H1 (cell line): Measurements from ENCODE around the gene CDH26. TPM values are rescaled to one million over a fixed set of nuclear protein-coding genes. Genes with fewer than 3 reads are reported as not detected.

Experiments used
- CTCF ChIA-PET: fragments of 300-600 bp; sonication (Branson Sonifier 250); formaldehyde crosslinking; loops from one replicate; lab custom pipeline; 2021; ENCODE audit not compliant: partially characterized antibody; lab: Charles Lee
- POLR2A ChIA-PET: fragments of 300-600 bp; sonication (Branson Sonifier 250); formaldehyde crosslinking; loops from one replicate; lab custom pipeline; 2021; ENCODE audit warnings: inconsistent platforms; ENCODE audit not compliant: partially characterized antibody; lab: Charles Lee
- DNase-seq, 2 experiments: peaks; one replicate each; pipeline versions ENCODE4 v3.0.0 to v3.0.0-alpha.2; 2010 to 2022; ENCODE audit warnings: low spot score in 2 of 2, low read depth in 1 of 2, mixed read lengths in 1 of 2
- FAIRE-seq: peaks from 2 replicates; lab custom pipeline; 2011; peaks lifted over from hg19 to GRCh38; lab: Jason Lieb, UNC
- H2AFZ ChIP-seq: 2 replicates; pipeline ENCODE4 v1.8.1; 2012; ENCODE audit warnings: low read length, inconsistent platforms
- H2AK5ac ChIP-seq: 2 replicates; pipeline ENCODE4 v1.6.1; 2013; ENCODE audit warnings: low read depth, low read length
- H2BK120ac ChIP-seq: replicated peaks from 2 replicates; pipeline ENCODE3; 2013; ENCODE audit warnings: low read depth, low read length, inconsistent platforms
- H2BK12ac ChIP-seq: 2 replicates; pipeline ENCODE4 v1.6.1; 2013; ENCODE audit warnings: low read depth, low read length
- H2BK15ac ChIP-seq: 2 replicates; pipeline ENCODE4 v1.6.1; 2013; ENCODE audit warnings: low read length
- H2BK20ac ChIP-seq: 2 replicates; pipeline ENCODE4 v1.6.1; 2013; ENCODE audit warnings: low read length
- H2BK5ac ChIP-seq: 2 replicates; pipeline ENCODE4 v1.6.1; 2013; ENCODE audit warnings: low read depth, low read length
- H3K14ac ChIP-seq: 2 replicates; pipeline ENCODE4 v1.6.1; 2013; ENCODE audit warnings: inconsistent platforms; ENCODE audit not compliant: insufficient read length
- H3K18ac ChIP-seq: 2 replicates; pipeline ENCODE4 v1.6.1; 2013; ENCODE audit warnings: low read length; ENCODE audit errors: extremely low read depth
- H3K23ac ChIP-seq: 2 replicates; pipeline ENCODE4 v1.6.1; 2013; ENCODE audit warnings: inconsistent platforms; ENCODE audit not compliant: insufficient read length
- H3K23me2 ChIP-seq: 2 replicates; pipeline ENCODE4 v1.6.1; 2013; ENCODE audit warnings: low read depth, low read length
- H3K27ac ChIP-seq: 2 replicates; pipeline ENCODE4 v1.6.1; 2011; ENCODE audit warnings: low read depth, low read length, inconsistent platforms
- H3K27me3 ChIP-seq, 4 experiments: replicated peaks in 1 of 4; 1 replicate in 1 of 4; 2 replicates in 3 of 4; pipeline versions ENCODE4 v1.6.1 to v1.8.1; 2011 to 2013; ENCODE audit warnings: low read length in 3 of 4, mild to moderate bottlenecking in 3 of 4, inconsistent platforms in 2 of 4, mixed read lengths in 2 of 4, moderate library complexity in 1 of 4; ENCODE audit not compliant: control insufficient read depth in 3 of 4, insufficient read depth in 3 of 4; ENCODE audit errors: extremely low read depth in 1 of 4
- H3K36me3 ChIP-seq, 4 experiments: 2 replicates each; pipeline versions ENCODE4 v1.6.1 to v1.8.1; 2011 to 2013; ENCODE audit warnings: mild to moderate bottlenecking in 4 of 4, low read length in 3 of 4, moderate library complexity in 2 of 4, control low read depth in 1 of 4, inconsistent platforms in 1 of 4; ENCODE audit not compliant: insufficient read depth in 4 of 4, control insufficient read depth in 2 of 4
- H3K4ac ChIP-seq: replicated peaks from 2 replicates; pipeline ENCODE3; 2013; ENCODE audit warnings: low read length, low read depth, mixed read lengths, inconsistent platforms; ENCODE audit not compliant: insufficient read length
- H3K4me1 ChIP-seq, 4 experiments: replicated peaks in 1 of 4; 1 replicate in 1 of 4; 2 replicates in 3 of 4; pipeline versions ENCODE4 v1.6.1 to v1.8.1; 2011 to 2013; ENCODE audit warnings: low read length in 3 of 4, inconsistent platforms in 2 of 4, mixed read lengths in 1 of 4; ENCODE audit not compliant: insufficient read depth in 4 of 4, control insufficient read depth in 3 of 4
- H3K4me2 ChIP-seq, 2 experiments: 2 replicates each; pipeline versions ENCODE4 v1.6.1 to v1.8.1; 2011 to 2013; ENCODE audit warnings: low read depth in 2 of 2, low read length in 2 of 2, control low read depth in 1 of 2, inconsistent platforms in 1 of 2, mild to moderate bottlenecking in 1 of 2; ENCODE audit not compliant: insufficient read depth in 1 of 2
- H3K4me3 ChIP-seq, 4 experiments: fragments of 200-600, 300-600 bp in 1 of 4; sonication (generic), shearing (Covaris generic), sonication (Bioruptor Twin) in 1 of 4; 2 replicates each; pipeline versions ENCODE4 v1.5.1 to v1.8.1; 2011 to 2016; ENCODE audit warnings: low read length in 4 of 4, low read depth in 3 of 4, control low read depth in 2 of 4, inconsistent platforms in 2 of 4, mild to moderate bottlenecking in 2 of 4, mixed read lengths in 1 of 4, moderate library complexity in 1 of 4; ENCODE audit not compliant: insufficient read depth in 2 of 4; ENCODE audit errors: extremely low read depth in 1 of 4
- H3K56ac ChIP-seq: replicated peaks from 2 replicates; pipeline ENCODE3; 2013; ENCODE audit warnings: low read depth, mild to moderate bottlenecking, mixed read lengths, low read length, inconsistent platforms; ENCODE audit not compliant: insufficient read length
- H3K79me1 ChIP-seq: 2 replicates; pipeline ENCODE4 v1.6.1; 2013; ENCODE audit warnings: low read depth, low read length, control low read depth
- H3K79me2 ChIP-seq, 2 experiments: 2 replicates each; pipeline versions ENCODE4 v1.6.1 to v1.8.1; 2012 to 2013; ENCODE audit warnings: low read length in 2 of 2, mild to moderate bottlenecking in 2 of 2, inconsistent platforms in 1 of 2; ENCODE audit not compliant: insufficient read depth in 2 of 2, control insufficient read depth in 1 of 2
- H3K9ac ChIP-seq, 4 experiments: replicated peaks in 1 of 4; 1 replicate in 1 of 4; 2 replicates in 3 of 4; pipeline versions ENCODE4 v1.6.1 to v1.8.1; 2011 to 2013; ENCODE audit warnings: low read depth in 3 of 4, low read length in 3 of 4, control low read depth in 2 of 4, mild to moderate bottlenecking in 2 of 4, moderate library complexity in 2 of 4, inconsistent platforms in 1 of 4; ENCODE audit errors: extremely low read depth in 1 of 4
- H3K9me3 ChIP-seq, 2 experiments: 2 replicates each; pipeline versions ENCODE4 v1.6.1 to v1.8.1; 2012 to 2013; ENCODE audit warnings: mild to moderate bottlenecking in 2 of 2, moderate library complexity in 2 of 2, control low read depth in 1 of 2, inconsistent platforms in 1 of 2, low read depth in 1 of 2, low read length in 1 of 2, mixed read lengths in 1 of 2; ENCODE audit not compliant: insufficient read depth in 2 of 2
- H4K20me1 ChIP-seq, 2 experiments: replicated peaks in 1 of 2; 2 replicates each; pipeline versions ENCODE3 to v1.8.1; 2011 to 2013; ENCODE audit warnings: inconsistent platforms in 2 of 2, low read length in 2 of 2, mild to moderate bottlenecking in 1 of 2; ENCODE audit not compliant: insufficient read depth in 2 of 2, control insufficient read depth in 1 of 2
- H4K5ac ChIP-seq: 2 replicates; pipeline ENCODE4 v1.6.1; 2013; ENCODE audit warnings: low read length, low read depth, mixed read lengths, inconsistent platforms; ENCODE audit not compliant: insufficient read length
- H4K8ac ChIP-seq: 2 replicates; pipeline ENCODE4 v1.8.0; 2013; ENCODE audit warnings: mild to moderate bottlenecking, moderate library complexity, low read length, inconsistent platforms; ENCODE audit not compliant: insufficient read depth; ENCODE audit errors: extremely low read depth
- H4K91ac ChIP-seq: replicated peaks from 2 replicates; pipeline ENCODE3; 2013; ENCODE audit warnings: low read length, mixed read lengths, inconsistent platforms; ENCODE audit not compliant: insufficient read length
- HDAC2 ChIP-seq, 2 experiments: fragments of 300-600 bp in 1 of 2; sonication (generic) in 1 of 2; IDR thresholded peaks; 2 replicates each; pipeline ENCODE4 v1.6.1; 2011 to 2012; ENCODE audit warnings: low read depth in 2 of 2, low read length in 2 of 2, mild to moderate bottlenecking in 2 of 2, moderate library complexity in 2 of 2, borderline replicate concordance in 1 of 2, inconsistent platforms in 1 of 2
- JUN ChIP-seq: IDR thresholded peaks from 2 replicates; pipeline ENCODE4 v1.6.1; 2011; ENCODE audit warnings: low read depth, mild to moderate bottlenecking, improper control_type of control experiment, low read length
- JUND ChIP-seq: IDR thresholded peaks from 2 replicates; pipeline ENCODE4 v1.6.1; 2011; ENCODE audit warnings: mild to moderate bottlenecking, improper control_type of control experiment, low read length
- NANOG ChIP-seq: IDR thresholded peaks from 2 replicates; pipeline ENCODE4 v1.6.1; 2011; ENCODE audit warnings: low read length, low read depth, mild to moderate bottlenecking, inconsistent platforms; ENCODE audit not compliant: insufficient read depth, poor library complexity, severe bottlenecking
- PHF8 ChIP-seq: fragments of 200-600 bp; sonication (generic); conservative IDR thresholded peaks from 2 replicates; pipeline ENCODE4 v1.7.1; 2012; ENCODE audit warnings: low read depth, mild to moderate bottlenecking, inconsistent platforms, low read length, moderate library complexity
- POLR2A ChIP-seq, 2 experiments: IDR thresholded peaks; 1 replicate in 1 of 2; 2 replicates in 1 of 2; pipeline ENCODE4 v1.6.1; 2011; ENCODE audit warnings: low read depth in 2 of 2, low read length in 2 of 2, mild to moderate bottlenecking in 2 of 2; ENCODE audit errors: control extremely low read depth in 1 of 2
- POU5F1 ChIP-seq: IDR thresholded peaks from 2 replicates; pipeline ENCODE4 v1.6.1; 2011; ENCODE audit warnings: low read depth, mild to moderate bottlenecking, low read length, moderate library complexity
- SP1 ChIP-seq: IDR thresholded peaks from 2 replicates; pipeline ENCODE4 v1.6.1; 2011; ENCODE audit warnings: low read depth, low read length
- TAF7 ChIP-seq: optimal IDR thresholded peaks from 2 replicates; pipeline ENCODE3; 2011; ENCODE audit warnings: low read depth, mild to moderate bottlenecking, inconsistent platforms, low read length, moderate library complexity, borderline replicate concordance
- WGBS, 2 experiments: shearing (Covaris generic) in 1 of 2; methylation state at CpG; one replicate each; pipeline versions ENCODE4 v1.1.6 to v1.1.7; 2013 to 2015; ENCODE audit warnings: low lambda C conversion rate in 2 of 2, mixed read lengths in 2 of 2, inconsistent platforms in 1 of 2, low coverage in 1 of 2, missing lambda C conversion rate in 1 of 2; ENCODE audit not compliant: insufficient replicate concordance in 2 of 2, insufficient coverage in 1 of 2, insufficient read length in 1 of 2; ENCODE audit errors: extremely low coverage in 1 of 2, missing lambda C conversion rate in 1 of 2; 5-methylcytosine and 5-hydroxymethylcytosine counted together
- polyA plus RNA-seq, 7 experiments: library from polyadenylated mRNA; depleted of rRNA in 3 of 7; stranded (reverse) in 5 of 7; unstranded in 2 of 7; fragments of >200 nt in 5 of 7; fragments of 200-250 nt in 2 of 7; gene quantifications; 1 replicate in 5 of 7; 2 replicates in 1 of 7; 4 replicates in 1 of 7; pipeline versions ENCODE4 v1.2.1 to v1.2.3, GENCODE V29; 2011 to 2013; ENCODE audit warnings: missing spikeins in 2 of 7, mixed read lengths in 2 of 7
- total RNA-seq: library from RNA; stranded (reverse); fragmentation: NEBNext Ultra II Directional; extraction: Animal tissue kit (Norgen Biotek cat#: 25700); gene quantifications from 2 replicates; pipeline ENCODE4 v1.2.1, GENCODE V29; 2021
- TF ChIP-seq, protein P1 (sequence below), 3 experiments: IDR thresholded peaks; 1 replicate in 2 of 3; 2 replicates in 1 of 3; pipeline versions ENCODE4 v1.5.1 to v1.6.1; 2011; ENCODE audit warnings: low read length in 3 of 3, mild to moderate bottlenecking in 3 of 3, inconsistent platforms in 2 of 3, low read depth in 1 of 3, moderate library complexity in 1 of 3; ENCODE audit not compliant: insufficient read depth in 1 of 3; ENCODE audit errors: control extremely low read depth in 1 of 3

The CDH26 gene
- total and polyA plus RNA-seq, 2 of the 8 experiments (the other 6 are each of a cell fraction or from before 2014, with no cell fraction given): 1.5 to 1.7 TPM

DNA sequence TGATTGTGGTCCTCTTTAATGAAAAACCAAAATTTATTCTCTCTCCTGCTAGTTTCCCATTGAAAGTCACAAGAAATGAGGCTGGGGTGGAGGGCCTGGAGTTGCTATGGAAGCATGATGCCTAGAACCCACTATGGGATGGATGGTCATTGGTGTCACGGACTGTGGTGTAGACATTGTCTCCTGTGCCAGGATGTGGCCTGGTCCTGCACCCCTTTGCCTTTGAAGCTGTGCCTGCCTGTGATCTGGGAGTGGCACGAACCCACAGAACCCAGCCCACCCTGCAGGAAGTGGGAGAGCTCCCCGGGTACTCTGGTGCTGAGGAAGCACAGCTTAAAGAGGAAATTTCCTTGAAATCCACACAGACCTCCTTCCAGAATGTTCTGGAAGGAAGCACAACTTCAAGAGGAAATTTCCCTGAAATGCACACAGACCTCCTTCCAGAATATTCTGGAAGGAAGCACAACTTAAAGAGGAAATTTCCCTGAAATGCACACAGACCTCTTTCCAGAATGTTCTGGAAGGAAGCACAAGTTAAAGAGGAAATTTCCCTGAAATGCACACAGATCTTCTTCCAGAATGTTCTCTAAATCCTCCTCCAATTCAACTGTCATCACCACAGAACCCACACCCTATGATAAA is 105.6 kb downstream of the CDH26 start:
- H2BK12ac ChIP-seq: no peak overlapping the region
- H3K4me3 ChIP-seq: no peak overlapping the region
- no peak overlapping the region for H3K18ac ChIP-seq
- H2AK5ac ChIP-seq: no peak overlapping the region
- no peak overlapping the region for H3K4me2 ChIP-seq
- no peak overlapping the region for H4K8ac ChIP-seq
- H3K36me3 ChIP-seq: no peaks in the 10 kb centered on the region
- H3K14ac ChIP-seq: no peak overlapping the region
- no peak overlapping the region for H3K23ac ChIP-seq
- H3K4me1 ChIP-seq: 0 out of 7 replicates have a peak, but pooled peaks cover 0 to under 1% (median 0%) of the 10 kb centered on the region in 4 experiments
- no peak overlapping the region for H3K9ac ChIP-seq
- H3K79me1 ChIP-seq: no peaks in the 10 kb centered on the region
- no peak overlapping the region for H2BK120ac ChIP-seq
- H3K79me2 ChIP-seq: no peaks in the 10 kb centered on the region
- no peak overlapping the region for H3K4ac ChIP-seq
- H3K56ac ChIP-seq: no peak overlapping the region
- H3K23me2 ChIP-seq: no peaks in the 10 kb centered on the region
- no peak overlapping the region for H4K5ac ChIP-seq
- H3K27me3 ChIP-seq: peaks cover 0 to 2% (median 0%) of the 10 kb centered on the region in 4 experiments; a peak in 1 of 7 replicates
- no peak overlapping the region for H2AFZ ChIP-seq
- no peak overlapping the region for H3K27ac ChIP-seq
- H2BK20ac ChIP-seq: no peak overlapping the region
- no peak overlapping the region for H2BK5ac ChIP-seq
- no peaks in the 10 kb centered on the region for H4K20me1 ChIP-seq
- H2BK15ac ChIP-seq: no peak overlapping the region
- H3K9me3 ChIP-seq: peaks cover 2 to 4% of the 10 kb centered on the region in 2 experiments; a peak in 1 of 4 replicates
- CTCF ChIA-PET: no interaction called here
- 91% methylated on average over 3 of the region's 3 CpGs; no CpG with 5 or more reads in 1 of the 2 experiments for WGBS, 2 experiments
- FAIRE-seq (no peak), DNase-seq (no peak)
- POLR2A ChIA-PET: no interaction called here
- H4K91ac ChIP-seq: no peak overlapping the region
- TF ChIP-seq POLR2A (IDR thresholded peaks at IDR 0.05; ENCODE audit: control extremely low read depth in 1 of 2, low read depth in 2 of 2, low read length in 2 of 2) (no peak), SP1 (no peak), JUND (no peak), JUN (no peak), NANOG (no peak), HDAC2 (IDR thresholded peaks at IDR 0.05; ENCODE audit: borderline replicate concordance in 1 of 2, low read depth in 2 of 2, low read length in 2 of 2) (no peak), POU5F1 (no peak), PHF8 (no peak), TAF7 (no peak)
- TF ChIP-seq, protein P1, sequence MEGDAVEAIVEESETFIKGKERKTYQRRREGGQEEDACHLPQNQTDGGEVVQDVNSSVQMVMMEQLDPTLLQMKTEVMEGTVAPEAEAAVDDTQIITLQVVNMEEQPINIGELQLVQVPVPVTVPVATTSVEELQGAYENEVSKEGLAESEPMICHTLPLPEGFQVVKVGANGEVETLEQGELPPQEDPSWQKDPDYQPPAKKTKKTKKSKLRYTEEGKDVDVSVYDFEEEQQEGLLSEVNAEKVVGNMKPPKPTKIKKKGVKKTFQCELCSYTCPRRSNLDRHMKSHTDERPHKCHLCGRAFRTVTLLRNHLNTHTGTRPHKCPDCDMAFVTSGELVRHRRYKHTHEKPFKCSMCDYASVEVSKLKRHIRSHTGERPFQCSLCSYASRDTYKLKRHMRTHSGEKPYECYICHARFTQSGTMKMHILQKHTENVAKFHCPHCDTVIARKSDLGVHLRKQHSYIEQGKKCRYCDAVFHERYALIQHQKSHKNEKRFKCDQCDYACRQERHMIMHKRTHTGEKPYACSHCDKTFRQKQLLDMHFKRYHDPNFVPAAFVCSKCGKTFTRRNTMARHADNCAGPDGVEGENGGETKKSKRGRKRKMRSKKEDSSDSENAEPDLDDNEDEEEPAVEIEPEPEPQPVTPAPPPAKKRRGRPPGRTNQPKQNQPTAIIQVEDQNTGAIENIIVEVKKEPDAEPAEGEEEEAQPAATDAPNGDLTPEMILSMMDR (IDR thresholded peaks at IDR 0.05; ENCODE audit: control extremely low read depth in 1 of 3, insufficient read depth in 1 of 3, low read depth in 1 of 3, low read length in 3 of 3): no peak
